Suprapubic skin (tissue), 4 donors: Measurements from ENCODE around the gene TSPEAR.

ENCODE experiments used
- CTCF ChIP-seq, 2 donors: fragments of 200-600 bp in 1 of 2; fragments of 450-650 bp in 1 of 2; sonication (generic) in 1 of 2; IDR thresholded peaks; one replicate each; pipeline ENCODE4 v1.5.1; 2016 to 2019; ENCODE audit warnings: antibody characterized with exemption in 2 of 2, mild to moderate bottlenecking in 1 of 2, moderate library complexity in 1 of 2
- EP300 ChIP-seq: sonication (generic); formaldehyde crosslinking; IDR thresholded peaks from one replicate; pipeline ENCODE4 v1.6.1; 2017; ENCODE audit warnings: antibody characterized with exemption
- POLR2AphosphoS5 ChIP-seq, 3 donors: sonication (generic); formaldehyde crosslinking; IDR thresholded peaks; one replicate each; pipeline ENCODE4 v1.6.1; 2017; ENCODE audit warnings: antibody characterized with exemption in 3 of 3

- no peak for TF ChIP-seq POLR2AphosphoS5 (IDR thresholded peaks at IDR 0.05)
- TF ChIP-seq EP300, result no peak
- no peak for TF ChIP-seq CTCF (IDR thresholded peaks at IDR 0.05)
Measured at GRCh38 chr21:44741921-44742320, 30.5 kb upstream of the TSPEAR start.
